GM12878 (cell line): ENCODE measurements around the gene A3GALT2. TPM values are rescaled to one million over a fixed set of nuclear protein-coding genes. Genes with fewer than 3 reads are reported as not detected.
A peak's percentile ranks its signal among the peaks of the same experiment; 100 is the strongest.

Source experiments
- ATAC-seq: fragments of 200-7000 bp; cut with Tn5 transposase; 3 replicates; pipeline ENCODE4 v1.9.1; 2020; ENCODE audit warnings: mild to moderate bottlenecking, moderate library complexity
- BruUV-seq: library from RNA; stranded (reverse); fragments of 400-500 nt; replicated peaks from 2 replicates; lab custom pipeline; 2021; lab: Mats Ljungman, UMichigan
- CTCF ChIA-PET: fragments of 300-600 bp; sonication (Branson Sonifier 250); formaldehyde crosslinking; extraction: SDS; loops from one replicate; lab custom pipeline; 2021; ENCODE audit warnings: inconsistent platforms; lab: Yijun Ruan, JAX
- POLR2A ChIA-PET: fragments of 350-600 bp; formaldehyde crosslinking; extraction: SDS; loops from one replicate; lab custom pipeline; 2021; ENCODE audit warnings: inconsistent platforms; lab: Charles Lee
- RAD21 ChIA-PET: fragments of 300-600 bp; sonication (Branson Sonifier 250); formaldehyde crosslinking; loops from one replicate; lab custom pipeline; 2023; ENCODE audit warnings: antibody characterized with exemption; ENCODE audit not compliant: unreplicated experiment; lab: Charles Lee
- SMC1A ChIA-PET: fragments of 300-600 bp; sonication (Branson Sonifier 250); formaldehyde crosslinking; loops from one replicate; lab custom pipeline; 2023; ENCODE audit not compliant: unreplicated experiment, uncharacterized antibody; lab: Charles Lee
- DNase-seq: peaks from one replicate; pipeline ENCODE4 v3.0.0-alpha.2; 2011; ENCODE audit warnings: low read depth, low spot score
- FAIRE-seq: peaks from 3 replicates; lab custom pipeline; 2011; peaks lifted over from hg19 to GRCh38; lab: Jason Lieb, UNC
- H2AFZ ChIP-seq: 2 replicates; pipeline ENCODE4 v1.6.0; 2011; ENCODE audit warnings: low read depth, low read length, control low read depth; ENCODE audit not compliant: control insufficient read depth
- H3K27ac ChIP-seq: 2 replicates; pipeline ENCODE4 v1.5.1; 2011; ENCODE audit warnings: control low read depth; ENCODE audit not compliant: control insufficient read depth, insufficient read depth
- H3K27me3 ChIP-seq, 2 experiments: replicated peaks in 1 of 2; 2 replicates each; pipeline versions ENCODE4 v1.6.0 to v1.6.1; 2011; ENCODE audit warnings: low read length in 1 of 2; ENCODE audit not compliant: control insufficient read depth in 2 of 2, insufficient read depth in 2 of 2
- H3K36me3 ChIP-seq, 2 experiments: 2 replicates each; pipeline ENCODE4 v1.5.1; 2011; ENCODE audit warnings: low read length in 1 of 2; ENCODE audit not compliant: control insufficient read depth in 2 of 2, insufficient read depth in 2 of 2
- H3K4me1 ChIP-seq: 2 replicates; pipeline ENCODE4 v1.6.1; 2011; ENCODE audit warnings: mild to moderate bottlenecking, low read length, moderate library complexity, mixed read lengths; ENCODE audit not compliant: control insufficient read depth, insufficient read depth
- H3K4me2 ChIP-seq: 2 replicates; pipeline ENCODE4 v1.6.0; 2011; ENCODE audit warnings: control low read depth; ENCODE audit not compliant: control insufficient read depth, insufficient read depth
- H3K4me3 ChIP-seq: fragments of 200-600 bp; sonication (generic); 2 replicates; pipeline ENCODE4 v1.5.1; 2016
- H3K79me2 ChIP-seq: 2 replicates; pipeline ENCODE4 v1.6.0; 2011; ENCODE audit warnings: low read length; ENCODE audit not compliant: control insufficient read depth, insufficient read depth
- H3K9ac ChIP-seq: 2 replicates; pipeline ENCODE4 v1.8.0; 2011; ENCODE audit warnings: low read length, control low read depth, mixed read lengths; ENCODE audit not compliant: control insufficient read depth, insufficient read depth
- H3K9me3 ChIP-seq: replicated peaks from 3 replicates; pipeline ENCODE4 v1.5.1; 2011; ENCODE audit warnings: mild to moderate bottlenecking, low read length; ENCODE audit not compliant: control insufficient read depth, insufficient read depth
- H4K20me1 ChIP-seq: 2 replicates; pipeline ENCODE4 v1.6.0; 2011; ENCODE audit not compliant: control insufficient read depth, insufficient read depth
- CBFB ChIP-seq: IDR thresholded peaks from 2 replicates; pipeline ENCODE4 v1.6.1; 2016; ENCODE audit warnings: antibody characterized with exemption, low read depth
- CBX3 ChIP-seq: fragments of 200-600 bp; sonication (generic); IDR thresholded peaks from 2 replicates; pipeline ENCODE4 v1.6.1; 2016; ENCODE audit warnings: low read depth, borderline replicate concordance
- HCFC1 ChIP-seq: fragments of 150-350 bp; IDR thresholded peaks from 2 replicates; pipeline ENCODE4 v1.6.1; 2014; ENCODE audit warnings: low read length
- RFX5 ChIP-seq: IDR thresholded peaks from 2 replicates; pipeline ENCODE4 v1.6.1; 2011; ENCODE audit warnings: low read depth, low read length, improper control_type of control experiment
- SMARCA5 ChIP-seq: fragments of 450-650 bp; IDR thresholded peaks from 2 replicates; pipeline ENCODE4 v1.6.1; 2017; ENCODE audit warnings: mild to moderate bottlenecking
- SMC3 ChIP-seq: IDR thresholded peaks from 2 replicates; pipeline ENCODE4 v1.6.1; 2011; ENCODE audit warnings: low read length, improper control_type of control experiment, borderline replicate concordance
- WGBS: methylation state at CpG from one replicate; pipeline ENCODE4 v1.1.6; 2016; ENCODE audit warnings: low lambda C conversion rate; ENCODE audit not compliant: insufficient replicate concordance, insufficient coverage; ENCODE audit errors: missing lambda C conversion rate; 5-methylcytosine and 5-hydroxymethylcytosine counted together
- in situ Hi-C: fragments of 300-500 bp; cut with MboI; formaldehyde crosslinking; loops from 9 replicates; pipeline ENCODE4 v1.14.3; 2018; ENCODE audit warnings: mixed read lengths
- intact Hi-C: fragments of 100-400 bp; cut with micrococcal nuclease; formaldehyde crosslinking; loops from one replicate; pipeline ENCODE4 v1.14.2; 2022; ENCODE audit not compliant: unreplicated experiment
- polyA plus RNA-seq, 11 experiments: library from polyadenylated mRNA; depleted of rRNA in 4 of 11; unstranded in 6 of 11; stranded (reverse) in 5 of 11; fragments of >200 nt; fragmentation: Nextera tagmentation in 4 of 11; fragmentation: Illumina TruSeq in 1 of 11; extraction: Ambion mirVana in 4 of 11; extraction: Trizol in 1 of 11; gene quantifications; 1 replicate in 1 of 11; 2 replicates in 10 of 11; pipeline versions ENCODE4 v1.2.1 to v1.2.3, GENCODE V29; 2011 to 2016; ENCODE audit warnings: inconsistent platforms in 2 of 11, missing spikeins in 2 of 11, low read depth in 1 of 11
- total RNA-seq, 4 experiments: library from RNA; depleted of rRNA in 3 of 4; stranded (reverse); fragments of >200 nt in 3 of 4; fragmentation: Illumina TruSeq in 1 of 4; extraction: Trizol in 1 of 4; gene quantifications; 2 replicates each; pipeline versions ENCODE4 v1.2.1 to v1.2.3, GENCODE V29; 2013 to 2021
- TF ChIP-seq, protein P1 (sequence below): fragments of 150-350 bp; IDR thresholded peaks from 2 replicates; pipeline ENCODE4 v1.6.1; 2014; ENCODE audit warnings: mild to moderate bottlenecking, low read depth, low read length
- TF ChIP-seq, protein P2 (sequence below): fragments of 450-650 bp; IDR thresholded peaks from 2 replicates; pipeline ENCODE4 v1.6.1; 2017; ENCODE audit warnings: mild to moderate bottlenecking, low read depth, inconsistent platforms; ENCODE audit not compliant: poor library complexity, severe bottlenecking

Gene A3GALT2
- total and polyA plus RNA-seq, 10 of the 15 experiments (the other 5 are each of a cell fraction or from before 2014, with no cell fraction given), result not detected

DNA sequence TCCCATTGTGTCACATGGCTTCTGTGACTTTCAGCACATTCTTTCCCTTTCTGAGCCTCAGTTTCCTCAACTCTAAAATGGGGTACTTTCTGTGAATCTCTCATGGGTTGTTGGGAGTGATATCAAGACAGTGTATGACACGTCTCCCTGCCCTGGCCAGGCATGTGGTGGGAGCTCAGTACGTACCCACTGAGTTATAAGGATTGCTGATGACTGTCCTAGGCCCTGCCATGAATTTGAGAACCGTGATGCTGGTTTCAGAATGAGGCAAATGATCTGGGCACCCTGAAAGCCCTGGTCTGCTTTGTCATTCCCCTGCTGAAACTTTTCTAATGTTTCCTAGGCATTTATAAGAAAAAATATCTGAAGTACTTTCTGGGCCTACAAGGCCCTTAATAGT lies 61.0 kb downstream of the A3GALT2 start:
- RAD21 ChIA-PET, result interaction anchor here (0.8 kb wide), 1 partner anchor 36 kb away, joined by 3 read pairs; no protein-coding TSS in a partner anchor
- TF ChIP-seq CBFB, result no peak
- no peak for TF ChIP-seq SMARCA5
- TF ChIP-seq RFX5, result no peak
- TF ChIP-seq, protein P1, sequence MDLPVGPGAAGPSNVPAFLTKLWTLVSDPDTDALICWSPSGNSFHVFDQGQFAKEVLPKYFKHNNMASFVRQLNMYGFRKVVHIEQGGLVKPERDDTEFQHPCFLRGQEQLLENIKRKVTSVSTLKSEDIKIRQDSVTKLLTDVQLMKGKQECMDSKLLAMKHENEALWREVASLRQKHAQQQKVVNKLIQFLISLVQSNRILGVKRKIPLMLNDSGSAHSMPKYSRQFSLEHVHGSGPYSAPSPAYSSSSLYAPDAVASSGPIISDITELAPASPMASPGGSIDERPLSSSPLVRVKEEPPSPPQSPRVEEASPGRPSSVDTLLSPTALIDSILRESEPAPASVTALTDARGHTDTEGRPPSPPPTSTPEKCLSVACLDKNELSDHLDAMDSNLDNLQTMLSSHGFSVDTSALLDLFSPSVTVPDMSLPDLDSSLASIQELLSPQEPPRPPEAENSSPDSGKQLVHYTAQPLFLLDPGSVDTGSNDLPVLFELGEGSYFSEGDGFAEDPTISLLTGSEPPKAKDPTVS, result no peak
- TF ChIP-seq CBX3, result no peak
- no peak for TF ChIP-seq HCFC1
- TF ChIP-seq SMC3, result no peak
- TF ChIP-seq, protein P2, sequence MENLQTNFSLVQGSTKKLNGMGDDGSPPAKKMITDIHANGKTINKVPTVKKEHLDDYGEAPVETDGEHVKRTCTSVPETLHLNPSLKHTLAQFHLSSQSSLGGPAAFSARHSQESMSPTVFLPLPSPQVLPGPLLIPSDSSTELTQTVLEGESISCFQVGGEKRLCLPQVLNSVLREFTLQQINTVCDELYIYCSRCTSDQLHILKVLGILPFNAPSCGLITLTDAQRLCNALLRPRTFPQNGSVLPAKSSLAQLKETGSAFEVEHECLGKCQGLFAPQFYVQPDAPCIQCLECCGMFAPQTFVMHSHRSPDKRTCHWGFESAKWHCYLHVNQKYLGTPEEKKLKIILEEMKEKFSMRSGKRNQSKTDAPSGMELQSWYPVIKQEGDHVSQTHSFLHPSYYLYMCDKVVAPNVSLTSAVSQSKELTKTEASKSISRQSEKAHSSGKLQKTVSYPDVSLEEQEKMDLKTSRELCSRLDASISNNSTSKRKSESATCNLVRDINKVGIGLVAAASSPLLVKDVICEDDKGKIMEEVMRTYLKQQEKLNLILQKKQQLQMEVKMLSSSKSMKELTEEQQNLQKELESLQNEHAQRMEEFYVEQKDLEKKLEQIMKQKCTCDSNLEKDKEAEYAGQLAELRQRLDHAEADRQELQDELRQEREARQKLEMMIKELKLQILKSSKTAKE, result no peak
- H3K9me3 ChIP-seq, result no peaks in the 10 kb centered on the region
- peak overlapping the region; percentile 58 for H3K27ac ChIP-seq
- WGBS, result 53% methylated on average over 3 of the region's 3 CpGs
- FAIRE-seq (no peak), DNase-seq (no peak), ATAC-seq (no peak)
- no peaks in the 10 kb centered on the region for H3K36me3 ChIP-seq
- no peaks in the 10 kb centered on the region for H4K20me1 ChIP-seq
- SMC1A ChIA-PET, result interaction anchor here (1.2 to 1.6 kb wide), 2 partner anchors 14 to 35 kb away, joined by 3 read pairs; no protein-coding TSS in a partner anchor
- intact Hi-C loops (loop anchor here (5.0 kb wide), 1 partner anchor 133 kb away; no protein-coding TSS in a partner anchor), in situ Hi-C loops (no loop called here)
- H3K9ac ChIP-seq, result peak overlapping the region; percentile 43; the same call in 1 of the 2 replicates
- no peaks in the 10 kb centered on the region for H3K27me3 ChIP-seq
- no peak overlapping the region for H3K4me3 ChIP-seq
- CTCF ChIA-PET, result interaction anchor here (1.5 to 1.8 kb wide), 2 partner anchors 36 to 212 kb away, joined by 4 to 6 read pairs; no protein-coding TSS in a partner anchor
- H3K4me2 ChIP-seq, result peak overlapping the region; percentile 89
- H3K4me1 ChIP-seq, result peaks cover 29% of the 10 kb centered on the region
- H2AFZ ChIP-seq, result no peak overlapping the region
- BruUV-seq, result no TSS peak
- POLR2A ChIA-PET, result interaction anchor here (0.6 kb wide), 1 partner anchor 156 kb away, joined by 4 read pairs; no protein-coding TSS in a partner anchor
- peaks cover 30% of the 10 kb centered on the region for H3K79me2 ChIP-seq
